ENCODE measurements around the gene DAPK1. TPM values are rescaled to one million over a fixed set of nuclear protein-coding genes. Genes with fewer than 3 reads are reported as not detected.

The DAPK1 gene
- total RNA-seq, 4 donors from 2014 or later = 14.5 to 28.3 (median 20.7) TPM

- DNase-seq = no peak
- 62 to 75% methylated on average over 2 to 7 of the region's 7 CpGs for WGBS, 2 donors (ENCODE audit: low coverage in 1 of 2)
- Histone ChIP-seq H3K27me3 (no peaks in the 10 kb centered on the region), H3K27ac (peak overlapping the region in 3 of 4 donors; percentile 0 to 71 (median 16)), H3K4me3 (no peak overlapping the region), H3K36me3 (no peaks in the 10 kb centered on the region), H3K4me1 (peaks cover 0 to 34% (median 7%) of the 10 kb centered on the region in 4 donors), H3K9me3 (no peaks in the 10 kb centered on the region)
- TF ChIP-seq CTCF (IDR thresholded peaks at IDR 0.05) (no peak), POLR2A (IDR thresholded peaks at IDR 0.05) (no peak)
- intact Hi-C loops (cut with DNase I; ENCODE audit: low total_unique reads) (no loop called here), in situ Hi-C loops (cut with MboI; ENCODE audit: low pct_ligation_motif_present in 1 of 4, low pct_unique_long_range_greater_than_20kb in 1 of 4, low sequenced_read_pairs in 3 of 4) (no loop called here)
These were observed 58.4 kb downstream of the DAPK1 start for GRCh38 chr9:87556039-87556438.

- H3K27ac ChIP-seq = peak overlapping the region; percentile 0 to 71 (median 30)
- in situ Hi-C loops (cut with MboI; ENCODE audit: low pct_ligation_motif_present in 1 of 4, low pct_unique_long_range_greater_than_20kb in 1 of 4, low sequenced_read_pairs in 3 of 4) = no loop called here
- intact Hi-C loops (cut with DNase I; ENCODE audit: low total_unique reads) = no loop called here
- 90% methylated on average over 6 of the region's 6 CpGs; no CpG with 5 or more reads in 1 of the 2 donors for WGBS, 2 donors (ENCODE audit: low coverage in 1 of 2)
- no peaks in the 10 kb centered on the region for H3K27me3 ChIP-seq
- no peak for TF ChIP-seq POLR2A (IDR thresholded peaks at IDR 0.05)
- no peak for TF ChIP-seq EP300 (IDR thresholded peaks at IDR 0.05; ENCODE audit: low read depth)
- no peak for TF ChIP-seq CTCF (IDR thresholded peaks at IDR 0.05)
- no peak for TF ChIP-seq POLR2AphosphoS5 (IDR thresholded peaks at IDR 0.05)
- H3K36me3 ChIP-seq = no peaks in the 10 kb centered on the region
- DNase-seq = no peak
- H3K4me3 ChIP-seq = no peak overlapping the region
- H3K4me1 ChIP-seq = peaks cover 0 to 29% (median 7%) of the 10 kb centered on the region in 4 donors
- no peaks in the 10 kb centered on the region for H3K9me3 ChIP-seq
These were observed 59.2 kb downstream of the DAPK1 start for GRCh38 chr9:87556821-87557220.

GRCh38 chr9:87557996-87558395, 60.3 kb downstream of the DAPK1 start:
- in situ Hi-C loops (cut with MboI; ENCODE audit: low pct_ligation_motif_present in 1 of 4, low pct_unique_long_range_greater_than_20kb in 1 of 4, low sequenced_read_pairs in 3 of 4) (no loop called here), intact Hi-C loops (cut with DNase I; ENCODE audit: low total_unique reads) (no loop called here)
- no peak overlapping the region for H3K4me3 ChIP-seq
- H3K4me1 ChIP-seq = peaks cover 0 to 25% (median 5%) of the 10 kb centered on the region in 4 donors
- no peaks in the 10 kb centered on the region for H3K36me3 ChIP-seq
- no peaks in the 10 kb centered on the region for H3K9me3 ChIP-seq
- WGBS, 2 donors (ENCODE audit: low coverage in 1 of 2) = 55 to 67% methylated on average over 1 of the region's 1 CpG
- DNase-seq = peak; percentile 43
- TF ChIP-seq CTCF (IDR thresholded peaks at IDR 0.05) = no peak
- no peak for TF ChIP-seq POLR2AphosphoS5 (IDR thresholded peaks at IDR 0.05)
- no peak for TF ChIP-seq EP300 (IDR thresholded peaks at IDR 0.05; ENCODE audit: low read depth)
- no peak for TF ChIP-seq POLR2A (IDR thresholded peaks at IDR 0.05)
- no peaks in the 10 kb centered on the region for H3K27me3 ChIP-seq
- H3K27ac ChIP-seq = peak overlapping the region in 3 of 4 donors; percentile 16 to 44 (median 33)

- no peaks in the 10 kb centered on the region for H3K27me3 ChIP-seq
- H3K4me1 ChIP-seq = peaks cover 0 to 23% (median 5%) of the 10 kb centered on the region in 4 donors
These were observed 61.0 kb downstream of the DAPK1 start for GRCh38 chr9:87558606-87559190.

GRCh38 chr9:87562062-87562461, 64.4 kb downstream of the DAPK1 start:
- intact Hi-C loops (cut with DNase I; ENCODE audit: low total_unique reads) = no loop called here
- H3K4me1 ChIP-seq = peaks cover 0 to 15% (median 4%) of the 10 kb centered on the region in 4 donors
- in situ Hi-C loops (cut with MboI; ENCODE audit: low pct_ligation_motif_present in 1 of 4, low pct_unique_long_range_greater_than_20kb in 1 of 4, low sequenced_read_pairs in 3 of 4) = no loop called here
- no peaks in the 10 kb centered on the region for H3K36me3 ChIP-seq
- TF ChIP-seq EP300 (IDR thresholded peaks at IDR 0.05; ENCODE audit: low read depth) = no peak
- TF ChIP-seq CTCF (IDR thresholded peaks at IDR 0.05) = no peak
- no peak for TF ChIP-seq POLR2A (IDR thresholded peaks at IDR 0.05)
- TF ChIP-seq POLR2AphosphoS5 (IDR thresholded peaks at IDR 0.05) = no peak
- H3K9me3 ChIP-seq = no peaks in the 10 kb centered on the region
- 20 to 93% methylated on average over 1 to 7 of the region's 7 CpGs for WGBS, 2 donors (ENCODE audit: low coverage in 1 of 2)
- no peaks in the 10 kb centered on the region for H3K27me3 ChIP-seq
- no peak overlapping the region for H3K4me3 ChIP-seq
- DNase-seq = no peak
- peak overlapping the region in 2 of 4 donors; percentile 48 to 56 for H3K27ac ChIP-seq

More at GRCh38 chr9:87558606-87559190, 61.0 kb downstream of the DAPK1 start:
- in situ Hi-C loops (cut with MboI; ENCODE audit: low pct_ligation_motif_present in 1 of 4, low pct_unique_long_range_greater_than_20kb in 1 of 4, low sequenced_read_pairs in 3 of 4) (no loop called here), intact Hi-C loops (cut with DNase I; ENCODE audit: low total_unique reads) (no loop called here)
- Histone ChIP-seq H3K9me3 (no peaks in the 10 kb centered on the region), H3K27ac (peak overlapping the region in 1 of 4 donors; percentile 33), H3K4me3 (no peak overlapping the region), H3K36me3 (no peaks in the 10 kb centered on the region)
- 88% methylated on average over 5 of the region's 5 CpGs; no CpG with 5 or more reads in 1 of the 2 donors for WGBS, 2 donors (ENCODE audit: low coverage in 1 of 2)
- no peak for TF ChIP-seq POLR2A (IDR thresholded peaks at IDR 0.05)
- DNase-seq = no peak

All from transverse colon (tissue), 4 donors.